Stimulated activated CD8-positive, alpha-beta memory T cell treated with anti-CD3 and anti-CD28 coated beads, Interleukin-12 subunit alpha, Interleukin-12 subunit beta, amount 100 ng/mL, for 1 hour (primary cell): ENCODE measurements around the gene CCDC149.

Experiments used
- DNase-seq: peaks from one replicate; pipeline ENCODE4 v3.0.0-alpha.2; 2020; ENCODE audit warnings: low read depth

Gene CCDC149

DNA sequence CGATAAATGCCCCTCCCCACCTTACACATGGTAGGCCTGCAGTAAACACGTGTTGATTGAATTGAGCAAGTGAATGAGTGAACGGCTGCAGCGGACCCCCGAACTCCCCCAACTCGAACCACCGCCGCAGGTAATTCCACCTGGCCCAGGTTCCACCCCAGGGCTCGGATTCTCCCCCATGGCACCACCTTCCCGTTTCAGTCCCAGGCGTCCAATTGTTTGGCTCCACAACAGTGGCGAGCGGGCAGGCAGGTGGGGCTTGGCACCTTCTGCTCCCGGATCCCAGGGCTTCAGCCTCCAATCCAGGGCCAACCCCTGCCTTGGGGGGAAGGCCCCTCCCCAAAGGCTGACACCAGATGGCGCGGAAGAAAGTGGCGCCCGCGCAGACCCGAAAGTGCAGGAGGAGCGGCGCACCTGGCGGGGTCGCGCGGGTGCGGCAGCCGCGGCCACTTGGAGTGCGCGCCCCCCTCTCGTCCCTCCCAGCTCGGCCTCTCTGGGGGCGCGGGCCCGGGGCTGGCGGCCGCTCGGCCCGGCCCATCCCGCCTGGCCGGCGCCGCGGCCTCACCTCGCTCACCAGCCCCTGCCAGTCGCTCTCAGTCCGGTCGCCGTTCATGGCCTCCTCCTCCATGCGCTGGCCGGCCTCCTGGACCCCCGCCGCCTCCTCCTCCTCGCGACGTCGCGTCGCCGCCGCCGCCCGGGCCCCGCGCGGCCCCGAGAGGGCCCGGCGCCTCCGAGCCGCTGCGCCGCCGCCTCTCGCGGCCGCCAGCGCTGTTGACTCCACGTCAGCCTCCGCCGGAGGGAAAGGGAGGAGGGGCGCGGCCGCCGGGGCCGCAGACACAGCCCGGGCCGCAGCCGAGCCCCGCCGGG is at the start of gene CCDC149:
Gene CCDC149, minus strand, starts transcription at position 791 of the 867 bp plus-strand sequence. Its CDS starts 178 bp downstream, at position 613.
- DNase-seq: no peak

DNA sequence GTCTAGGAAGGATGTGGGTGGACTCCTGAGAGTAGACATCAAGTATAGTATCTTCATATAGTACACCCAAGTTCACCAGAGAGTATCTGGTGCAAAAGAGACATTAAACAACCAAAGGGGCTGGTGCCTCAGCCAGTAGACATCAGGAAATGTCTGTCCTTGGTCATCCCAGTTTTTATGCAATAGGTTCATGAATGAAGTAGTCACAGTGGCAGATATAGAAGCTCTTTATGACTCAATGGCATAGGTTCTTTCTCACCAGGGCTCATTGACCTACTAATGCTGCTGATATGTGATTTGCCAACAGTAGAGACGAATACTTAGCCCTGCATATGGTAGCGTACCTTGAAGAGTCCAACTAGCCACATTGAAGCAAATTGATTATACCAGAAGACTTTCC is 45.0 kb upstream of the CCDC149 start:
- DNase-seq: no peak

DNA sequence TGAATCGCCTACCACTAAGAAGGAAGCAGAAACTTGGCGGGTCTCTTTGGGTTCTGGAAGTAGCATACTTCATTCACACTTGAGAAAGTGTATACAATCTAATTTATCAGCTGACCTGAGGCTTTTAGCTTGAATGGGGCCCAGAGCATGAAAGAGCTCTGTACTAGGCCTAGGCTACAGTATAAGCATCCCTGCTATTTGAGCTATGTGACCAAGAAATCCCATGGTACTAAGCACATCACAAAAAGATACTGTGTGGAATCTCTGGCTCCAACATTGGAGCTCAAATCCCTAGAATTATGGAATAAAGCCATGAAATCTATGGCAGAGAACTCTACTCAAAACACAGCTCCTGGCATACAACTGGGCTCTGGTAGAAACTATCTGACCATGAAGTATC is 43.9 kb upstream of the CCDC149 start:
- DNase-seq: no peak

DNA sequence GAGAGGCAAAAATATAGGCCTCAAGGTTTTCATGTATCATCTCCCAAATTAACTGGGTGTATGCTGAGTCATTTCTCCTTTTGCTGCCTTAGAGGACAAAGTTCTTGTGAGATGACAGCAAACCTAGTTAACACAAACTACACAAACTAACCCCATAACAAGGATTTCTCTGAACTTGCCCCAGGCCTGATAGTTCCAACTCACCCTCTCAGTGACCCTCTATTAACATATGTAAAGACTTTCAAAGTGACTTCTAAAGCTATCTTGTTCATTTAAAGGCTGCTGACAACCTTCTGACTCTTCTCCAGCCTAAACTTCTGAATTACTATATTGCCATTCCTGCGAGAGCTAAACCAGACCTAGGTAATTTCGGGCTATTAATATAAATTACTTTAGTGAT is 43.2 kb upstream of the CCDC149 start:
- no peak for DNase-seq

DNA sequence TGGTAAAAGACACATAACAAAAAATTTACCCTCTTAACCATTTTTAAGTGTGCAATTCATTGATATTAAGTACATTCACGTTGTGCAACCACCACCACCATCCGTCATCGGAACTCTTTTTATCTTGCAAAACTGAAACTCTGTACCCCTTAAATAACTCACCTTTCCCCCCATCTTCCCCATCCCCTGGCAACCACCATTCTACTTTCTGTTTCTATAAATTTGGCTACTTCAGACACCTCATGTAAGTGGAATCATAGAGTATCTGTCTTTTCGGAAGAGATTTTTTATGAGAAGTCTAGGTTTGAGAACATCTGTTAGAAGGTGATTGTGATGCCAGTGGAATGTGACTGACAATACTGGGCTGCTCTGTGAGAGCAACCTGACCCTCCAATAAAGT is 39.8 kb upstream of the CCDC149 start:
- no peak for DNase-seq

DNA sequence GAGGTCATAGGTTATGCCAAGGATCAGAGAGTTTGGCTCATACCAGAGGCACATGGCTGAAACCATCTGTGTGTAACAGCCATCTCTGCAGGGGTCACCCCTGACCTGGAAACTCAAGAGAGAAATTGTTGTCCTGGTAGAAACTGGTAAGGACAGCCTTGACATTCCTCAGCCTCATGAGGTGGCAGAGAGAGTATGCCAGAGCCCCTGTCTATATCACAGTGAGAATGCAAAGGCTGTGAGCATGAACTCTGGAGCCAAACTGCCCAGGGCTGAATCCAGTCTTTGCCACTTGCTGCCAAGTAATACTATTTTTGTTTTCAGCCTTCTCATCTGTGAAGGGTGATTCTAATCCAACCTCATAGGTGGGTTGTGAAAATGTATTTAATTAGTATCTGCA is 37.1 kb upstream of the CCDC149 start:
- no peak for DNase-seq

DNA sequence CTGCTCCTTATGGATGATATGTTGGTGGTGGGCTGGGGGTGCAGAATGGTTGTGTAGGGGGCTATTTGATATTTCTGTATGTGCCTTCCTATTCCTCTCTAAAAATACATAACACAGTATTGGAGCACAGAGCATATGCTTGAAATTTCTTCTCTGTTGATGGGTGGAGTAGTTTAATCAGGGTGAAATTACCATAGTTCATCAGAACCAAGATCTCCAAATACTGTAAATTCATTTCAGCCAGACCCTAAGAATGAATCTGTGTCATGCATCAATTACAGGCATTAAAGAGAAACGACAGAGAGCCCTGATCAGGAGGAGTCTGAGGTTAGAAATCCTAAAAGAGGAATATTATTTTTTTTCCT is 25.1 kb upstream of the CCDC149 start:
- no peak for DNase-seq

DNA sequence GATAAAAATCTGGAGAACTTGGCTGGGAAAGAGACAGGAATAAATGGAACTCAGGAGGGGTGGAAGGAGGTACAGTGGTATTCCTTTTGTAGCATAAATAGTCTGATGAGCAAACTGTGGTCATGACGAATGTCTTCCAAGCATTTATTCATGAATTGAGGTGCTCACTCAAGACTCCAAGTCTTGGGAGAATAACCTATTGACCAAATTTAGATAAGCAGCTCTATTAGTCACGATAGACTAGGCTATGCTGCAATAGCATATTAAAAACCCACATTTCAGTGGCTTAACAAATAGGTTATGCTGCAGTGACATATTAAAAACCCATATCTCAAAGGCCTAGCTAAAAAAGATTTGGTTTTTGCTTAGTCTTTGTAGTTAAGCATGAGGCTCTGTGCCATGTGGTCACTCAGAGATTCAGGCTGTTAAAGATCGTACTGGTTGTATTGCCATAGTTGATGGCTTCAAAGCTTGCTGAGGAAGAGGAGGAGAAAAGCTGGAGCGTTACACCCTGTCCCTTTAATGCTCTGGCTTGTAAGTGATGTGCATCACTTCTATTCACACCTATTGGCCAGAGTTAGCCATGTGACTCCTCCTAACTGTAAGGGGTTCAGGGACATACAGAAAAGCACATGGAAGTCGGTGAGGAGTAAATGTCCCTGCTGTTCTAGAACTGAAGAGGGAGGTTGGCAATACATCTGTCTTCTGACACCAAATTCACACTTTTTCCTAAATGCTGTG is 24.5 kb upstream of the CCDC149 start:
- DNase-seq: no peak

DNA sequence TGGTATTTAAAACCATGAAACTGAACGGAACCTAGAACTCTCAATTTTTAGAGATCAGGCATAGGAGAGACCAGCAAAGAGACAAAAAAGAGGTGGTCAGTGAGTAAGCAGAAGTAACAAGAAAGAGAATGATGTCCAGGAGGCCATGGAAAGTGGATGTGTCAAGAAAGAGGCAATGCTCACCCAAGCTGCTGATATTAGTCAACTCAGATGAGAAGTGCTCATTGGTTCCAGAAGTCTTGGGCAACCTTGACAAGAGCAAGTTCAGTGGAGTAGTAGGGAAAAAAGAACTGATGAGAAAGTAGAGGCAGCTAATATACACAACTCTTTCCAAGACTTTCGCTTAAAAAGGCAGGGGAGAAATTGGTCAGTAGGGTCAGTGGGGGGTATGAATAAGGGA is 23.0 kb upstream of the CCDC149 start:
- no peak for DNase-seq

DNA sequence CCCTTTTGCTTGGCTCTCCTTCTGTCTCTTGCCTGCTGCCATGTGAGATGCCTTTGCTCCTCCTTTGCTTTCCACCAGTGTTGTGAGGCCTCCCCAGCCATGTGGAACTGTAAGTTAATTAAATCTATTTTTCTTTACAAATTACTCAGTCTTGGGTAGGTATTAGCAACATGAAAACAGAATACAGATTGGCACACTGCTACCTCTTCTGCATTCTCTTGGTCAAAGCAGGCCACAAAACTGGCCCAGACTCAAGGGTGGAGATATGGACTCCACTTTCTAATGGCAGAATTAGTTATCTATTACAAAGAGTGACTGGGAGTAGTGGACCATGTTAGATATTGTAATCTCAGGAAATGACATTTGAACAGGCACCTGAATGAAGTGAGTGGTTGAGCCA is 21.5 kb upstream of the CCDC149 start:
- no peak for DNase-seq

DNA sequence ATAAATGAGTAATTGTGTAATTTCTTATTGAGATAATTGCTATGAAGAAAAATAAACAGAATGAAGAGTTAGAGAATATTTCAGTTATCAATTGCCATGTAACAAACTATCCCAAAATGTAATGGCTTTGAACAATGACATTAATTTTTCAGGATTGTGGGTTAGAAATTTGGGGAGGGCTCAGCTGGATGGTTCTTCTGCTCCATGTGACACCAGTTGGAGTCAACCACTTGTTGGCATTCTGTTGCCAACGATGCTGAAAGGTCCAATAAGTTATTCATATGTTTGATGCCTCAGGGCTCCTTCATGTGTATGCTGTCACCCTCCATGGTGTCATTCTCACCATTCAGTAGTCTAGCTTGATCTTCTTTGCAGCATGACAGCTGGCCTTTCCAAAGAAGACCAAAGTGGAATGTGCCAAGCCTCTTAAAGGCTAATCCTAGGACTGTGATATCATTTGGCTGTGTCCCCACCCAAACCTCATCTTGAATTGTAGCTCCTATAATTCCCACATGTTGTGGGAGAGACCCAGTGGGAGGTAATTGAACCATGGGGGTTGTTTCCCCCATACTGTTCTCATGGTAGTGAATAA is 20.9 kb upstream of the CCDC149 start:
- DNase-seq: no peak

DNA sequence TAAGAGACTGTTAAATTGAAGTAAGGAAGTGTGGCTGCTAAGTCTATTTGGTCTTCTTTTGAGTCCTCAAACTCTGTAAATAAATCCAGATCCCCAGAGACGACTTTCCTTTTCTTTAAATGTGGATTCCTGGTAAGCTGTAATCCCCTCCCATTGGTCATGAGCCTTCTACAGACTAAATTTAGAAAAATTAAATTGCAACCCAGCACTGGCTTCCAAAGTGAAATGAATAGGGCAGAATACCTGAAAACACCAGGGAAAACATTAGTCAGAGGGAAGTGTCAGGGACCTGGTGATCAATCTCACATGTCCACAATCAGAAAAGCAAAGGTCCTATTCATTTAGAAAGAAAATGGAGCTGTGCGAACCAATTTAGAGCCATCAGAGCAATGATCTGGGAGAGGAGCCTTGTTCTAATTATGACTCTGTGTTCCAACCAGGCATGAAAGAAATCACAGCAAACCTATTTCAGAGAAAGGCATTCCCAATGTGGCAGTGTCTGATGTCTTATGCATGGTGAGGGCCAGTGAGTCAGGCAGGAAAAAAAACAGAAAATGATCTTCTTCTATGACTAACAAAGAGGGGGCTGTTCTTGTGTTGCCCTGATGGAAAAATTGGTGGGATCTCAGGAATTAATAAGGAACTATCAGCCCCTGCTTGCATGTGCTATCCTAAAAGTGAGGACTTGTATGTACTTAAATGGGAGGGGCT is 19.8 kb upstream of the CCDC149 start:
- no peak for DNase-seq

DNA sequence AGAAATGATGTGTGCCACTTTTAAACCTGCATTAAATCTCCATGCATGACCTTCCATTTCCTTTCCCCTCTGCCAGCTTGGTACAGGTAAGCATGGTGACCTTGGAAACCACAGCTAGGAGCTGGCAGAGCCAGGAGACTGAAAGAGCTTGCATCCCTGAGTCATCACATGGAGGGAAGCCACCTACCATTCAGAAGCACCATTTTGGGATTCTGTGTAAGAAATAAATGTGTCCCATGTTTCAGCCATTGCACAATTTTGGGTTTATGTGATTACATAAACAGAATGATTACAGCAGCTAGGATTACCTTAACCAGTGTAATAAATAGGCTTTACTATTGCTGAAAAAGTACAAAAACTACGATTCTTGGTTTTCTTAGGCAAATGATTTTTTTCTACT is 17.3 kb upstream of the CCDC149 start:
- no peak for DNase-seq

DNA sequence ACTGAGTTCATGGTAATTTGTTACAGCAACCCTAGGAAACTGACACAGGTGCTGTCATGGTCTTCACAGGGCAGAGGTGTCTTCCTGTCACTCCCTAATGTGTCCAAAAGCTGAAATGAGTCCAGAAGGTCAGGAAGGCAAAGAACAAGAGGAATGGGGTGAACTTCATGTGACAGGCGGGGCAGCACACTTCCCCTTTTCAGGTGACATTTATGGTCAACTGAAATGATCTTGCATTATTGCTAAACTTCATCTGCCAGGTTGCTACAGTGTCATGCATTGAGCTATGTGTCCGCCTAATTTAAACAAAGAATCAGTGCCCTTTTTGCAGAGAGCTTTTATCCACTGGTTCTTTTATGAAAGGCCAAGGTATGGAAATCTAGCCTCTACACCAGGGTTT is 15.9 kb upstream of the CCDC149 start:
- DNase-seq: no peak

DNA sequence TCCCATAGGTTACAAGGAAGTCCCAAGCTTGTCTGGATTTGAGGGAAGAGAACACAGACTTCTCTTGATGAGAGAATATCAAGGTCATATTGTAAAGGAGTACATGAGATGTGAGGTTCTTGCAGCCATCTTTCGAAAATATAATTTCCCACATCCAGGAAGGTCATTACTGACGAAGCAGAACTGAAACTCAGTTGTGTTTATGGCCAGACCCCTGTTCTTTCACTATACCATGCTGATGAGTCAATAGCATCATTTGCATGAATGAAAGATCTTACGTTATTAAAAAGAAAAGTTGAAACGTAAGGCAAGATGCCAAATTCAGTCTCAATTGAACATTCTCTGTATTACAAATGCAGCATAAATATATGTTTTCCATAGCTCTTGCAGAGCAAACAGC is 14.2 kb upstream of the CCDC149 start:
- DNase-seq: no peak

DNA sequence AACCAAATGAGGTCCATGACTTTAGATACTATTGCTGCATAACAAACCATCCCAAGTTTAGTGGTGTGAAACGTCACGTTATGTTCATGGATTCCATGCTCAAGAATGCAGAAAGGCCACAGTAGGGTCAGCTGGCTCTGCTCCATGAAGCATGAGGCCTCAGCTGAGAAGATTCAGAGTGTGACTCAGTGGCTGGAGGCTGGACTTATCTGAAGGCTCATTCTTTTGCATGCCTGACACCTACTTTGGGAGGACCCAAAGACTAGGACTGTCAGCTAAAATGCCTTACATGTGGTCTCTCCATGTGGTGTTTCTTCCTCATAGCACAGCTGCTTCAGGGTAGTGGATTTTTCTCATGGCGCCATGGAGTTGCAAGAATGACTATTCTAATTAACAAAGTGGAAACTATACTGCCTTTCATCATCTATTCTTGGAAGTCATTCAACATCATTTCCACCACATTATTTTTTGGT is 11.5 kb upstream of the CCDC149 start:
- DNase-seq: no peak

DNA sequence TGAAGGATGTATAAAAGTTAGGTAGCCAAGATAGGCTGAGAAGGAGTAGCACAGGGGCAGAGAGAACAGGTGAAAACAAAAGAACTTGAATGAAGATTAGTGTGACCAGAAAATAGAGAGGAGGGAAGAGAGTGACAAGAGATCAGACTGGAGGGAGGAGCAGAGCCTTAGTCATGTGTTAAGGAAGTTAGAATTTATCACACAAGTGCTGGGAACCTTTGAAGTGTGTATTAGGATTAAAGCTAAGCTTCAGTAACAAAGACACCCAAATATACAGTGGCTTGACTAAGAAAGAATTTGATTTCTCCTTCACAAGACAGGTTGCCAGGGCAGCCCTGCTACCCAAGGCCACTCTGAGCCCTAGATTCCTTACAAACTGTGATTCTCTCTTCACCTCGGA is 10.7 kb upstream of the CCDC149 start:
- no peak for DNase-seq

DNA sequence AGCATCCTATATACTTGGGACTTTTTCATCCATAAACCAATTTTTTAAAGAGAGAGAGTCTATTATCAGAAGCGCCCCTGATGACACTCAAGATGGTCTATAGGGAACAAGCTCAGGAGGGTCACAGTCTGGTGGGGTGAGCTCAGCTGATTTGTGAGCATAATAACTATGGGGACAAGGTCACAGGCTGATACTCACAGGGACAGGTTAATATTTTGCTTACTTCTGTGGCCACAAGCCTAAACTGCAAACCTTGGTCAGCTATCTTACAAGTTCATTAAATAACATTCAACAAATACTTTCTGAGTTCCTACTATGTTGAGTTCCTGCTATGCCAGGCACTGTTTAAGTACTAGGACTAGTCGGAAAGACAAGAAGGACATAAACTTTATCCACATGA is 10.2 kb upstream of the CCDC149 start:
- no peak for DNase-seq

DNA sequence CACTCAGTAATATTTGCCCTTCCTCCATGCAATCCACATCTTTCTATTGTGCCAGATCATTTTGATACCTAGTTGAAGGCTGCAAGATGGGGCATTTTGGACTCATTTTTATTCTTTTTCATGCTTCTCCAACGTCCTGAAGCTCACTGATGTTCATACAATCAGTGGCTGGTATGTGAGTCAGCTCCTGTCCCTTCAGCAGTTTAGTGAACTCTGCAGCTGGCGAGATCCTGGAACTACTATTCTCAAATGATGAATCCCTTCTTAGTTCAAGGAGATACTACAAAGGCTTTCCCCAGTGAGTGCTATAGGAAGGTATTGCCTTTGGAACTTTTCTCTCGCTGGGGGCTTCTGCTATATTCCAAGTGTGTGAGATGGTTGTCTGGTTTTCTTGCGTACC is 9.6 kb upstream of the CCDC149 start:
- no peak for DNase-seq

DNA sequence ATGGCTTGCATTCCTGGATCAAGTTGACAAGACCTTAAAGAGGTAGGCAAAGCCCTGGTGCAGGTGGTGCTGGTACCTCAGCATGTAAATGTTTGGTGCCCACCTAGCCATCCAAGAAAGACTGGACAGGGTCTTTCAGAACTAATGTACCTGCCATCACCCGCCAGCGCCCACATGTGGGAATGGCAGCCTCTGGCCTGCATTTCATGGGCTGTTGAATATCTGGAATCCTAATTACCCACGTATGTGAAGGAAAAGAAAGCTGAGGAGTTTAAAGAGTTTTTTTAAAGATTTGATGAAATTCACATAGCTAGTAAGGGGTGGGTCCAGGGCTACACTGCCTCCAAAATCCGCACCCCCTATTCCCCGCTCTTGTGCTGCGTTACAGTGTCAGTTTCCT is 8.6 kb upstream of the CCDC149 start:
- no peak for DNase-seq

DNA sequence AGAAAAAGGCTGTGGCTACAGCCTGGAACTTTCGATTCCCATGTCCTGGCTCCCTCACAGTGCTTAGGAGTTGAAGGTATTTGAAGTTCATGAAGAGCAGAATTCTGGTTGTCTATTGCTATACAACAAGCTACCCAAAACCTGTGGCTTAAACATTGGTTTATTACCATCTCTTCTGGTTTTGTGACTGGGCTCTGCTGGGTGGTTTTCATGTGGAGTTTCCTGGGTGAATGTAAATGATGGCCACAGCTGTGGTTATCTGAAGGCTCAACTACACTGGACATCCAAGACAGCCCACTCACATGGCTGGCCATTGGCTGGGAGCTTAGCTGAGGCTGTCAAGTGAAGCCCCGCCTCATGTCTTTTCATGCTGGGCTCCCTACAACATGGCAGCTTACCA is 7.2 kb upstream of the CCDC149 start:
- no peak for DNase-seq

DNA sequence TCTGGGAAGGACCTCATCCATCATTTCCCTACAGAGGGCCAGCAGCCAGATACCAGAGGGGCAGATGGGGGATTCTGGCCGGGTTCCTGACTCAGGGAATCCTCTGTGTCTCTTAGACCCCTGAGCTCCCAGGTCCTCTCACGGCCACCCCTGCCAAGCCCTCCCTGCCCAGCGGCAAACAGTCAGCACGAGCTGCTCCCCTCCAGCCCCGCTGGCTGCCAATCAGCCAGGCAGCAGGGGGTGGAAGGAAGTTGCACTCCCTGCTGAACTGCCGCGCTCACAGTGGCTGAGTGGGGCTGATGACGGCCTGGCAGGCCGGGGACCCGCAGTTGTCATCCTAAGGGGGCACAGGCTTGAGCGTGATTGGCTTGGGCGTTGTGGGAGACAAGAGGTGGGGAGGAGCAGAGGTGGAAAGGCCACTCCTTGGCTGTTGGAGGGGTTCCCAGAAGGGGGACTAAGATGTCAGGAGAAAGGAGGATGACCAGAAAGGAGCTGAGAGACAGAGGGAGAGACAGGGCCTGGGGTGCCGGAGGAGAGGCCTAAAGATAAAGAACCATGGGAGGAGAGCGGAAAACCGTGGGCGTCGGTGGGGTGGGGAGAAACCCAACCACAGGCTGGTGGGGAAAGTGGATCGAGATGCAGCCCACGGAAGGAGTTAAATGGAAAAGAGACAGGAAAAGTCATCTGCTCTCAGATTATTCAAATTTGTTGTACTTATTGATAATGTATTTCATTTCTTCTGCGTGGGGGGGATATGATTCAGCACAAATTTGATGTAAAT is 4.4 kb upstream of the CCDC149 start:
- no peak for DNase-seq
